NCI-H2081 (cell line): ENCODE data around the gene CDH13.

ENCODE experiments used
- DNase-seq, 2 experiments: peaks; one replicate each; lab custom pipeline; 2025; lab: John Stamatoyannopoulos, UW

CDH13 gene

DNA sequence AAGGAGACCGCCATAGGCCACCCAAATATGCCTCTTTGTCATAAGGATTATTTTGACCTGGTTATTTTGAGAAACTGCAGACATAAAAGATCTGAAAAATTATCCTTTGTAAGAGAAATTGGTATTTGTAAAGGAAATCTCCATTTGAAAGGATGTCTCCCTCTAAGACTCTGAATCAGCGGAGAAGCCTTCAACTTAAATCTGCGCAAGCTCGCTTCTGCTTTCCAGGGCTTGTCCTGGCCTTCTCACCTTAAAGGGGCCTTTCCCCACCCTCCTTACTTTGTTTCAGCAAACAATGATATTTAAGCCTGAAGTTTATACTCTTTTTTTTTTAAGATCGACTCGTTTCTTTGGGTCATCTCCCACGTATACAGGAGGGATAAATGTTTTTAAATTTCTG lies 1215.5 kb downstream of the CDH13 start:
- no peak for DNase-seq

DNA sequence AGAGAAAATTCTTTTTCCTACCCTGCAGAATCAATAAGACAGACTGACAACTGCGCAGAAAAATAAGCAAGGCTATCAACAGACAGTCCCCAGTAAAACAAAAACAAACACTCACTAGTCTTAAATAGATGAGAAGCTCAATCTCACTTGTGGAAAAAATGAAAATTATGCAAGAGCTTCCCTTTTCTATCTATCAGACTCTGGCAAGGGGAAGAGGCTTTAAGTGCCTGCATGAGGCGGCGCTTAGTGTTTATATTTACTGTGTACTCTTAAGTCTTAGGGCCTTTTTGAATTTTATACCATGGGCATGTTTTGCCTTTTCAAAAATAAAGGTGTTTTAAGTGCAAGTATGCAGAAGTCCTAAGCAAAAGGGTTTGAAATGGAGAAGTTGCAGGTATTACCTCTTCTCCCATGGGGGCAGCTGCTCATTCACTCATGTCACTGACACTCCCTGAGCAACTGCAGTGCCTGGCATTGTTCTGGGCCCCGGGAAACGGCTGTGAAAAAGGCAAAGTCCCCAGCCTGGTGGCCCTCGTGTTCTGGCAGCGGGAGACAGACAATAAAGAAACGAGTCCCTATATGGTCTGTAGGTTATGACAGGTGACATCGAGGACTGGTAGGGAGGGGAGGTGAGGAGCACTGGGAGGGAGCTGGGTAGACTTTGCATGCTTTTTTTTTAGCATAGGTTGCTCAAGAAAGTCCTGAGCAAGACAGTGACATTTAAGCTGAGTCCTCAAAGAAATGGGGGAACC lies 1216.2 kb downstream of the CDH13 start:
- DNase-seq: no peak

DNA sequence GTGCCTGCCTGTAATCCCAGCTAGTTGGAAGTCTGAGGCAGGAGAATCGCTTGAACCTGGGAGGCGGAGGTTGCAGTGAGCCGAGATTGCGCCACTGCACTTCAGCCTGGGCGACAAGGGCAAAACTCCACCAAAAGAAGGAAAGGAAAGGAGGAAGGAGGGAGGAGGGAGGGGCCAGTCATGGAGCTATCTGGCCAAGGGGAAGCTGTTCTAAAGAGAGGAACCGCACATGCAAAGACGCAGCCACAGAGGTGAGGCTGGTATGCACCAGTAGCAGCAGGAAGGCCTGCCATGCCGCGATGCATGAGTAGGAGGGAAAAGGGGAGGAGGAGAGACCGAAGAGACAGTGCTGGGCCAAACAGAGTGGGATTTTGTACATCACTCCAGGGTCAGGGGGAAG lies 1216.9 kb downstream of the CDH13 start:
- no peak for DNase-seq

DNA sequence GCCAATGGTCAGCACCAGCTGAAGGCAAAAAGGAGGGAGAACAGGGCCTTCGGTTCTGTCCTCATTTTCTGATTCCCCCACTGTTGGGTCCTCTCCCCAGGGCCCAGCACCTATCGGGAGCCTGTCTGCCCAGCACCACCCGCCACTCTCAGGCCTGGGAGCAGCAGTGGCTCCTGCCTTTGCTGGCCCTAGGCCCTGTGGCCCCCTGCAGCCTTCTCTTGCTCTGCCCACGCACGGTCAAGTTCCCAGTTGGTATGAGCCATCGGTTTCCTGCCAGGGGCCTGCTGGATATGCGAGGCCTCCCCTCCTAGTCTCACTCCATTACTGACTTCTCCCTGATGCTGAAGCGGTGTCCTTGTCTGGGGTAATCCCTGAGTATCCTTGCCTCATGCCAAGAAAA lies 1218.5 kb downstream of the CDH13 start:
- no peak for DNase-seq

DNA sequence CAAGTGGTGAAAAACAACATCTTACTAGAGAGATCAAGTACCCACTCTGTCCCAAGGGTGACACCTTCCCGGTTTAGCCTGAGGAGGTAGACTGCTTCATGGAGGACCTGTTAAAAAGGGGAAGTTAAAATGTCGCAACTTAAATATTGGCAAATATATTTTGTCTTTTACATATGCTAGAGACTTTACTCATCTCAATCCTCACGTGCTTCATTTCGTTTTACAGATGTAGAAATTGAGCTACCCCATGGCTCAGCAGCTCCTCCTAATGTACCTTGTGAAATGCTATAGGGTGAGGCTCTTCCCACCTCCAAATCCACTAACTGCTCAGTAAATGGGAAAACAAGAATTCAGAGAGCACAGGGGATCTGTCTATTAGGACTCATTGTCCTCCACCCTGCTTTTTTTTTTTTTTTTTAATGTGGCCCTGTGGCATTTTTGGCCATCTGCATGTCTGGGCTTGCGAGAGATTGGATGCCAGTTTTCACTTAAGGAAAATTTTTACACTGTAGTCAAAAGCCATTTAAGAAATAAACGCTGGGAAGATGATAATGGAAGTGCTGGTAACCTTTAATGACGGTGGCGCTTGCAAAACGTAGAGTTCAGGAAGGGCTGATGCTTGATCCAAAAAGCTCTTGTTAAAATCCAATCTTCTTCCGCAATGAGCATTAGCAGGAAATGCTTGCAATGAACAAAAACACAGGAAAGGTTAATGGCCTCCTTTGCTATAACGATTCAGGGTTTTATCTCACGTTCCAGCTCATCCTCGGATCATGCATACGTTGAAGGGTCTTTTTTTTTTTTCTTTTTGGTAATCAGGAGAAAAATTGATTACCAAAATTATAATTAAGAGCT lies 1220.8 kb downstream of the CDH13 start:
- no peak for DNase-seq

DNA sequence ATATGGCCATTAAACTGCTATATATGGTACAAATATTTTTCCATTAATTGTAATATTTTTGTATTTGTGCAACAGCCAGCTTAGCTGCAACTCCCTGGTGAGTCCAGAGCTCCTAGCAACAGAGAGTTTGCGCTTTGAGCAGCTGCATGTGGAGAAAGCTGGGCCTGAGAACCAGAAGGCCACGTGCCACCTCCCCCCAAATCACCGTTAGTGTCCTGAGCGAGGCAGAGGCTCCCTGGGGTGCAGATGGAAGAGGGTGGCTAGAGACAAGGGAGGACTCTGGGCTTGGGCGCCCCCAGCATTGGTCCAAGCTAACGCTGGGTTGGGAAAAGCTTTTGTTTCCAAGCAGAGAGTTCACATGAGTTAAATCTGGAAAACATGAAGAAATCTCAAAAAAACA lies 1222.7 kb downstream of the CDH13 start:
- no peak for DNase-seq
